HepG2 (cell line): Measurements from ENCODE around the gene CACNG5. TPM values are rescaled to one million over a fixed set of nuclear protein-coding genes. Genes with fewer than 3 reads are reported as not detected.

Experiments
- ATRX ChIP-seq: sonication (generic); formaldehyde crosslinking; IDR thresholded peaks from 2 replicates; pipeline ENCODE4 v1.4.0; 2020; ENCODE audit warnings: missing genetic modification reagents, borderline replicate concordance
- FOSL2 ChIP-seq: sonication (generic); formaldehyde crosslinking; IDR thresholded peaks from 2 replicates; pipeline ENCODE4 v1.4.0; 2020; ENCODE audit warnings: missing genetic modification reagents
- HNF1A ChIP-seq, 2 experiments: sonication (generic) in 1 of 2; formaldehyde crosslinking in 1 of 2; IDR thresholded peaks; 2 replicates each; pipeline versions ENCODE4 v1.4.0 to v1.6.1; 2016 to 2020; ENCODE audit warnings: borderline replicate concordance in 1 of 2, low read depth in 1 of 2, mild to moderate bottlenecking in 1 of 2, missing genetic modification reagents in 1 of 2
- NAIF1 ChIP-seq: sonication (generic); formaldehyde crosslinking; IDR thresholded peaks from 2 replicates; pipeline ENCODE4 v1.5.0; 2020; ENCODE audit warnings: mild to moderate bottlenecking, missing genetic modification reagents, borderline replicate concordance
- POLR2AphosphoS2 ChIP-seq: IDR thresholded peaks from 2 replicates; pipeline ENCODE4 v1.6.1; 2011; ENCODE audit warnings: low read depth, low read length, improper control_type of control experiment
- PRDM15 ChIP-seq: sonication (generic); formaldehyde crosslinking; IDR thresholded peaks from 2 replicates; pipeline ENCODE4 v1.4.0; 2020; ENCODE audit warnings: missing genetic modification reagents
- REL ChIP-seq: sonication (generic); formaldehyde crosslinking; conservative IDR thresholded peaks from 2 replicates; pipeline ENCODE4 v1.8.0; 2022; ENCODE audit warnings: mild to moderate bottlenecking, missing genetic modification reagents, moderate library complexity
- RFX3 ChIP-seq: IDR thresholded peaks from 2 replicates; pipeline ENCODE4 v1.6.1; 2016; ENCODE audit warnings: missing biosample characterization, missing genetic modification reagents
- SIN3A ChIP-seq: IDR thresholded peaks from 2 replicates; pipeline ENCODE4 v1.6.1; 2011; ENCODE audit warnings: low read depth, mild to moderate bottlenecking, control low read depth, low read length, borderline replicate concordance
- ZNF17 ChIP-seq: sonication (generic); formaldehyde crosslinking; IDR thresholded peaks from 2 replicates; pipeline ENCODE4 v1.5.0; 2020; ENCODE audit warnings: mild to moderate bottlenecking, missing genetic modification reagents
- ZNF256 ChIP-seq: sonication (generic); formaldehyde crosslinking; conservative IDR thresholded peaks from 2 replicates; pipeline ENCODE4 v1.4.0; 2020; ENCODE audit warnings: missing genetic modification reagents
- ZNF292 ChIP-seq: sonication (generic); formaldehyde crosslinking; IDR thresholded peaks from 2 replicates; pipeline ENCODE4 v1.8.1; 2022; ENCODE audit warnings: mild to moderate bottlenecking, low read depth, missing genetic modification reagents, borderline replicate concordance
- ZNF572 ChIP-seq: sonication (generic); formaldehyde crosslinking; IDR thresholded peaks from 2 replicates; pipeline ENCODE4 v1.5.1; 2020; ENCODE audit warnings: mild to moderate bottlenecking, missing genetic modification reagents
- ZNF850 ChIP-seq: sonication (generic); formaldehyde crosslinking; conservative IDR thresholded peaks from 2 replicates; pipeline ENCODE4 v1.9.0; 2021; ENCODE audit warnings: mild to moderate bottlenecking, missing genetic modification reagents
- polyA plus RNA-seq, 8 experiments: library from polyadenylated mRNA; depleted of rRNA in 3 of 8; stranded (reverse) in 7 of 8; unstranded in 1 of 8; fragments of >200 nt; fragmentation: Illumina TruSeq in 4 of 8; extraction: Trizol in 4 of 8; gene quantifications; 2 replicates each; pipeline versions ENCODE4 v1.2.1 to v1.2.3, GENCODE V29; 2011 to 2016; ENCODE audit warnings: low read depth in 4 of 8, missing spikeins in 1 of 8, mixed read lengths in 1 of 8; ENCODE audit not compliant: insufficient read depth in 1 of 8
- total RNA-seq, 5 experiments: library from RNA; depleted of rRNA; stranded (reverse); fragments of >200 nt; fragmentation: Illumina TruSeq; extraction: Trizol; gene quantifications; 2 replicates each; pipeline ENCODE4 v1.2.3, GENCODE V29; 2016; ENCODE audit warnings: low read depth in 1 of 5
- TF ChIP-seq, protein P1 (sequence below): sonication (generic); formaldehyde crosslinking; IDR thresholded peaks from 2 replicates; pipeline ENCODE4 v1.4.0; 2020; ENCODE audit warnings: mild to moderate bottlenecking, missing genetic modification reagents, borderline replicate concordance
- TF ChIP-seq, protein P2 (sequence below), 2 experiments: fragments of 450-650 bp in 1 of 2; sonication (generic) in 1 of 2; formaldehyde crosslinking; IDR thresholded peaks; 2 replicates each; pipeline versions ENCODE4 v1.5.0 to v1.8.0; 2020 to 2022; ENCODE audit warnings: mild to moderate bottlenecking in 1 of 2, missing genetic modification reagents in 1 of 2

Gene CACNG5
- total and polyA plus RNA-seq, 2 of the 13 experiments (the other 11 are each of a cell fraction or from before 2014, with no cell fraction given) = not detected

DNA sequence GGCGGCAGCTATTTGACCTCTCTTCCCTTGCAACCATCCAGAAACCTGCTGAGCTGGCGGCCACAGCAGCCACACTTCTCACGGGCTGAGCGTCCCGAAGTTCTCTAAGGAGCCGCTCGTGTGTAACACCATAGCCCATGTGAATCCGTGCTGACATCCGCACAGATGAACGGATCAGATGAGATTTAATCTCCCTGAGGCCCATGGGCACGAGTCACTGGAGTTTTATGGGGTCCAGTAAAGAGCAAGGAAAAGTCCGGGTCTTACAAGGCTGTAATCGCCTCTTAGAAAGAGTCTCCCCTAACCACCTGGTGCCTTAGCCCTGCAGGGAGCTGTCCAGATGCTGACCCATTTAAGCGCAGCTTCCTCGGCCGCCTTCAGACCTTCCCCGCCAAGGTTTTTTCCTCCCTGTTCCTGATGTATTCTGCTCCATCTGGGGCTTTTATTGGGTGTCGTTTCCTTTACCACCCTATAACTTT is 5.5 kb upstream of the CACNG5 start (continued):
- TF ChIP-seq, protein P1, sequence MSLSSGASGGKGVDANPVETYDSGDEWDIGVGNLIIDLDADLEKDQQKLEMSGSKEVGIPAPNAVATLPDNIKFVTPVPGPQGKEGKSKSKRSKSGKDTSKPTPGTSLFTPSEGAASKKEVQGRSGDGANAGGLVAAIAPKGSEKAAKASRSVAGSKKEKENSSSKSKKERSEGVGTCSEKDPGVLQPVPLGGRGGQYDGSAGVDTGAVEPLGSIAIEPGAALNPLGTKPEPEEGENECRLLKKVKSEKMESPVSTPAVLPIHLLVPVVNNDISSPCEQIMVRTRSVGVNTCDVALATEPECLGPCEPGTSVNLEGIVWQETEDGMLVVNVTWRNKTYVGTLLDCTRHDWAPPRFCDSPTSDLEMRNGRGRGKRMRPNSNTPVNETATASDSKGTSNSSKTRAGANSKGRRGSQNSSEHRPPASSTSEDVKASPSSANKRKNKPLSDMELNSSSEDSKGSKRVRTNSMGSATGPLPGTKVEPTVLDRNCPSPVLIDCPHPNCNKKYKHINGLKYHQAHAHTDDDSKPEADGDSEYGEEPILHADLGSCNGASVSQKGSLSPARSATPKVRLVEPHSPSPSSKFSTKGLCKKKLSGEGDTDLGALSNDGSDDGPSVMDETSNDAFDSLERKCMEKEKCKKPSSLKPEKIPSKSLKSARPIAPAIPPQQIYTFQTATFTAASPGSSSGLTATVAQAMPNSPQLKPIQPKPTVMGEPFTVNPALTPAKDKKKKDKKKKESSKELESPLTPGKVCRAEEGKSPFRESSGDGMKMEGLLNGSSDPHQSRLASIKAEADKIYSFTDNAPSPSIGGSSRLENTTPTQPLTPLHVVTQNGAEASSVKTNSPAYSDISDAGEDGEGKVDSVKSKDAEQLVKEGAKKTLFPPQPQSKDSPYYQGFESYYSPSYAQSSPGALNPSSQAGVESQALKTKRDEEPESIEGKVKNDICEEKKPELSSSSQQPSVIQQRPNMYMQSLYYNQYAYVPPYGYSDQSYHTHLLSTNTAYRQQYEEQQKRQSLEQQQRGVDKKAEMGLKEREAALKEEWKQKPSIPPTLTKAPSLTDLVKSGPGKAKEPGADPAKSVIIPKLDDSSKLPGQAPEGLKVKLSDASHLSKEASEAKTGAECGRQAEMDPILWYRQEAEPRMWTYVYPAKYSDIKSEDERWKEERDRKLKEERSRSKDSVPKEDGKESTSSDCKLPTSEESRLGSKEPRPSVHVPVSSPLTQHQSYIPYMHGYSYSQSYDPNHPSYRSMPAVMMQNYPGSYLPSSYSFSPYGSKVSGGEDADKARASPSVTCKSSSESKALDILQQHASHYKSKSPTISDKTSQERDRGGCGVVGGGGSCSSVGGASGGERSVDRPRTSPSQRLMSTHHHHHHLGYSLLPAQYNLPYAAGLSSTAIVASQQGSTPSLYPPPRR = no peak
- TF ChIP-seq RFX3 (no peak), POLR2AphosphoS2 (no peak), ZNF850 (CRISPR knock-in tag) (no peak), FOSL2 (CRISPR knock-in tag) (peak; percentile 33; the same call in 1 of the 2 replicates), NAIF1 (CRISPR knock-in tag) (no peak), HNF1A (IDR thresholded peaks at IDR 0.05; ENCODE audit: low read depth) (no peak), HNF1A (CRISPR knock-in tag; IDR thresholded peaks at IDR 0.05; ENCODE audit: borderline replicate concordance) (no peak), SIN3A (no peak), REL (no peak), ZNF292 (CRISPR knock-in tag) (no peak), ZNF17 (no peak), ZNF256 (CRISPR knock-in tag) (no peak), PRDM15 (no peak), ATRX (no peak), ZNF572 (CRISPR knock-in tag) (no peak)
- TF ChIP-seq, protein P2, sequence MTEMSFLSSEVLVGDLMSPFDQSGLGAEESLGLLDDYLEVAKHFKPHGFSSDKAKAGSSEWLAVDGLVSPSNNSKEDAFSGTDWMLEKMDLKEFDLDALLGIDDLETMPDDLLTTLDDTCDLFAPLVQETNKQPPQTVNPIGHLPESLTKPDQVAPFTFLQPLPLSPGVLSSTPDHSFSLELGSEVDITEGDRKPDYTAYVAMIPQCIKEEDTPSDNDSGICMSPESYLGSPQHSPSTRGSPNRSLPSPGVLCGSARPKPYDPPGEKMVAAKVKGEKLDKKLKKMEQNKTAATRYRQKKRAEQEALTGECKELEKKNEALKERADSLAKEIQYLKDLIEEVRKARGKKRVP (CRISPR knock-in tag; IDR thresholded peaks at IDR 0.05) = no peak
